Measurements from ENCODE around the gene SHISA6.

Gene SHISA6

GRCh38 chr17:11319894-11320293, 78.9 kb downstream of the SHISA6 start:
- Histone ChIP-seq H3K9me3 (ENCODE audit: insufficient read depth, low read depth, low read length) (no peaks in the 10 kb centered on the region), H2BK12ac (ENCODE audit: low read length) (no peak overlapping the region), H3K79me1 (ENCODE audit: low read length) (no peaks in the 10 kb centered on the region), H3K9ac (ENCODE audit: low read length) (no peak overlapping the region), H3K27me3 (ENCODE audit: insufficient read depth, low read length) (no peaks in the 10 kb centered on the region), H4K12ac (ENCODE audit: low read depth, low read length) (no peak overlapping the region), H3K18ac (ENCODE audit: low read length) (no peak overlapping the region), H3K36me3 (ENCODE audit: control insufficient read depth in 1 of 2, insufficient read depth in 2 of 2, low read length in 2 of 2) (no peaks in the 10 kb centered on the region), H2BK120ac (ENCODE audit: insufficient read depth, low read length, poor library complexity) (no peak overlapping the region), H4K91ac (ENCODE audit: low read depth, low read length) (no peak overlapping the region), H2AK5ac (ENCODE audit: low read length) (no peak overlapping the region), H3K14ac (ENCODE audit: low read length) (no peak overlapping the region), H3K4me1 (ENCODE audit: control insufficient read depth in 1 of 2, insufficient read depth in 2 of 2, low read length in 2 of 2) (no peaks in the 10 kb centered on the region), H3K4ac (ENCODE audit: low read depth, low read length) (no peak overlapping the region), H3K27ac (ENCODE audit: low read depth, low read length) (no peak overlapping the region), H3K23ac (ENCODE audit: low read length) (no peak overlapping the region), H3K4me2 (ENCODE audit: low read length) (no peak overlapping the region), H3K4me3 (ENCODE audit: low read depth, low read length) (no peak overlapping the region), H2AFZ (ENCODE audit: insufficient read depth, low read length, poor library complexity) (no peak overlapping the region), H4K8ac (ENCODE audit: low read depth, low read length) (no peak overlapping the region), H3K79me2 (ENCODE audit: control insufficient read depth, insufficient read depth, low read length, poor library complexity) (no peaks in the 10 kb centered on the region), H2BK5ac (ENCODE audit: low read depth, low read length, poor library complexity) (no peak overlapping the region)
- DNase-seq: no peak
- no CpG with 5 or more reads among the region's 3 CpGs for WGBS (ENCODE audit: extremely low coverage, insufficient coverage, insufficient read length)

GRCh38 chr17:11324021-11324420, 83.0 kb downstream of the SHISA6 start:
- no peak overlapping the region for H3K9ac ChIP-seq (ENCODE audit: low read length)
- H3K4me1 ChIP-seq (ENCODE audit: control insufficient read depth in 1 of 2, insufficient read depth in 2 of 2, low read length in 2 of 2): no peaks in the 10 kb centered on the region
- H2BK120ac ChIP-seq (ENCODE audit: insufficient read depth, low read length, poor library complexity): no peak overlapping the region
- H3K36me3 ChIP-seq (ENCODE audit: control insufficient read depth in 1 of 2, insufficient read depth in 2 of 2, low read length in 2 of 2): no peaks in the 10 kb centered on the region
- no peak overlapping the region for H3K4me3 ChIP-seq (ENCODE audit: low read depth, low read length)
- no peaks in the 10 kb centered on the region for H3K79me2 ChIP-seq (ENCODE audit: control insufficient read depth, insufficient read depth, low read length, poor library complexity)
- H3K9me3 ChIP-seq (ENCODE audit: insufficient read depth, low read depth, low read length): no peaks in the 10 kb centered on the region
- no peak overlapping the region for H3K4me2 ChIP-seq (ENCODE audit: low read length)
- no peak overlapping the region for H3K18ac ChIP-seq (ENCODE audit: low read length)
- H2BK5ac ChIP-seq (ENCODE audit: low read depth, low read length, poor library complexity): no peak overlapping the region
- no peak overlapping the region for H3K14ac ChIP-seq (ENCODE audit: low read length)
- no peaks in the 10 kb centered on the region for H3K79me1 ChIP-seq (ENCODE audit: low read length)
- H3K4ac ChIP-seq (ENCODE audit: low read depth, low read length): no peak overlapping the region
- no peak overlapping the region for H2BK12ac ChIP-seq (ENCODE audit: low read length)
- H2AFZ ChIP-seq (ENCODE audit: insufficient read depth, low read length, poor library complexity): no peak overlapping the region
- no CpG with 5 or more reads among the region's 11 CpGs for WGBS (ENCODE audit: extremely low coverage, insufficient coverage, insufficient read length)
- H4K12ac ChIP-seq (ENCODE audit: low read depth, low read length): no peak overlapping the region
- DNase-seq: no peak
- H4K91ac ChIP-seq (ENCODE audit: low read depth, low read length): no peak overlapping the region
- H4K8ac ChIP-seq (ENCODE audit: low read depth, low read length): no peak overlapping the region
- no peaks in the 10 kb centered on the region for H3K27me3 ChIP-seq (ENCODE audit: insufficient read depth, low read length)
- H3K23ac ChIP-seq (ENCODE audit: low read length): no peak overlapping the region
- no peak overlapping the region for H2AK5ac ChIP-seq (ENCODE audit: low read length)
- no peak overlapping the region for H3K27ac ChIP-seq (ENCODE audit: low read depth, low read length)

GRCh38 chr17:11324846-11325420, 83.9 kb downstream of the SHISA6 start:
- Histone ChIP-seq H3K4me1 (ENCODE audit: control insufficient read depth in 1 of 2, insufficient read depth in 2 of 2, low read length in 2 of 2) (no peaks in the 10 kb centered on the region), H3K9ac (ENCODE audit: low read length) (no peak overlapping the region), H2BK5ac (ENCODE audit: low read depth, low read length, poor library complexity) (no peak overlapping the region), H3K79me1 (ENCODE audit: low read length) (no peaks in the 10 kb centered on the region), H3K4me2 (ENCODE audit: low read length) (no peak overlapping the region), H2AFZ (ENCODE audit: insufficient read depth, low read length, poor library complexity) (no peak overlapping the region), H2BK120ac (ENCODE audit: insufficient read depth, low read length, poor library complexity) (no peak overlapping the region), H3K23ac (ENCODE audit: low read length) (no peak overlapping the region), H3K4me3 (ENCODE audit: low read depth, low read length) (no peak overlapping the region), H4K91ac (ENCODE audit: low read depth, low read length) (no peak overlapping the region), H2AK5ac (ENCODE audit: low read length) (no peak overlapping the region), H3K4ac (ENCODE audit: low read depth, low read length) (no peak overlapping the region), H3K27ac (ENCODE audit: low read depth, low read length) (no peak overlapping the region), H3K79me2 (ENCODE audit: control insufficient read depth, insufficient read depth, low read length, poor library complexity) (no peaks in the 10 kb centered on the region), H3K14ac (ENCODE audit: low read length) (no peak overlapping the region), H3K27me3 (ENCODE audit: insufficient read depth, low read length) (no peaks in the 10 kb centered on the region), H2BK12ac (ENCODE audit: low read length) (no peak overlapping the region), H3K36me3 (ENCODE audit: control insufficient read depth in 1 of 2, insufficient read depth in 2 of 2, low read length in 2 of 2) (no peaks in the 10 kb centered on the region), H4K12ac (ENCODE audit: low read depth, low read length) (no peak overlapping the region), H3K18ac (ENCODE audit: low read length) (no peak overlapping the region), H3K9me3 (ENCODE audit: insufficient read depth, low read depth, low read length) (no peaks in the 10 kb centered on the region), H4K8ac (ENCODE audit: low read depth, low read length) (no peak overlapping the region)
- no peak for DNase-seq
- no CpG with 5 or more reads among the region's 10 CpGs for WGBS (ENCODE audit: extremely low coverage, insufficient coverage, insufficient read length)

GRCh38 chr17:11326492-11326891, 85.5 kb downstream of the SHISA6 start:
- DNase-seq: no peak
- Histone ChIP-seq H3K4me3 (ENCODE audit: low read depth, low read length) (no peak overlapping the region), H2AFZ (ENCODE audit: insufficient read depth, low read length, poor library complexity) (no peak overlapping the region), H3K79me2 (ENCODE audit: control insufficient read depth, insufficient read depth, low read length, poor library complexity) (no peaks in the 10 kb centered on the region), H2BK5ac (ENCODE audit: low read depth, low read length, poor library complexity) (no peak overlapping the region), H2BK12ac (ENCODE audit: low read length) (no peak overlapping the region), H3K4ac (ENCODE audit: low read depth, low read length) (no peak overlapping the region), H3K23ac (ENCODE audit: low read length) (no peak overlapping the region), H3K36me3 (ENCODE audit: control insufficient read depth in 1 of 2, insufficient read depth in 2 of 2, low read length in 2 of 2) (no peaks in the 10 kb centered on the region), H4K91ac (ENCODE audit: low read depth, low read length) (no peak overlapping the region), H3K79me1 (ENCODE audit: low read length) (no peaks in the 10 kb centered on the region), H3K4me1 (ENCODE audit: control insufficient read depth in 1 of 2, insufficient read depth in 2 of 2, low read length in 2 of 2) (no peaks in the 10 kb centered on the region), H4K12ac (ENCODE audit: low read depth, low read length) (no peak overlapping the region), H3K18ac (ENCODE audit: low read length) (no peak overlapping the region), H3K4me2 (ENCODE audit: low read length) (no peak overlapping the region), H3K27ac (ENCODE audit: low read depth, low read length) (no peak overlapping the region), H3K27me3 (ENCODE audit: insufficient read depth, low read length) (no peaks in the 10 kb centered on the region), H2BK120ac (ENCODE audit: insufficient read depth, low read length, poor library complexity) (no peak overlapping the region), H4K8ac (ENCODE audit: low read depth, low read length) (no peak overlapping the region), H3K14ac (ENCODE audit: low read length) (no peak overlapping the region), H3K9me3 (ENCODE audit: insufficient read depth, low read depth, low read length) (no peaks in the 10 kb centered on the region), H3K9ac (ENCODE audit: low read length) (no peak overlapping the region), H2AK5ac (ENCODE audit: low read length) (no peak overlapping the region)
- no CpG with 5 or more reads among the region's 5 CpGs for WGBS (ENCODE audit: extremely low coverage, insufficient coverage, insufficient read length)

Measured in trophoblast cell (in vitro differentiated cells and primary cell).